DND-41 (cell line): ENCODE measurements around the gene P2RY11.

Experiments used
- CTCF ChIP-seq: IDR thresholded peaks from 2 replicates; pipeline ENCODE4 v1.5.1; 2012; ENCODE audit warnings: borderline replicate concordance, low read length, moderate library complexity, mild to moderate bottlenecking; ENCODE audit not compliant: poor library complexity, severe bottlenecking; ENCODE audit errors: extremely low read depth
- EZH2 ChIP-seq: IDR thresholded peaks from 3 replicates; pipeline ENCODE4 v1.6.1; 2012; ENCODE audit warnings: borderline replicate concordance, low read depth, mild to moderate bottlenecking, moderate library complexity, low read length, inconsistent platforms; ENCODE audit not compliant: severe bottlenecking

GRCh38 chr19:10144361-10144760, 32.9 kb downstream of the P2RY11 start:
- TF ChIP-seq CTCF (no peak), EZH2 (no peak)
